LNCAP (cell line): ENCODE data around the gene SUB1.

Experiments
- TF ChIP-seq, protein P1 (sequence below): fragments of 450-650 bp; IDR thresholded peaks from 2 replicates; pipeline ENCODE4 v1.5.1; 2017; ENCODE audit warnings: mild to moderate bottlenecking

Gene SUB1

GRCh38 chr5:32545102-32545800, 40.1 kb upstream of the SUB1 start:
- TF ChIP-seq, protein P1, sequence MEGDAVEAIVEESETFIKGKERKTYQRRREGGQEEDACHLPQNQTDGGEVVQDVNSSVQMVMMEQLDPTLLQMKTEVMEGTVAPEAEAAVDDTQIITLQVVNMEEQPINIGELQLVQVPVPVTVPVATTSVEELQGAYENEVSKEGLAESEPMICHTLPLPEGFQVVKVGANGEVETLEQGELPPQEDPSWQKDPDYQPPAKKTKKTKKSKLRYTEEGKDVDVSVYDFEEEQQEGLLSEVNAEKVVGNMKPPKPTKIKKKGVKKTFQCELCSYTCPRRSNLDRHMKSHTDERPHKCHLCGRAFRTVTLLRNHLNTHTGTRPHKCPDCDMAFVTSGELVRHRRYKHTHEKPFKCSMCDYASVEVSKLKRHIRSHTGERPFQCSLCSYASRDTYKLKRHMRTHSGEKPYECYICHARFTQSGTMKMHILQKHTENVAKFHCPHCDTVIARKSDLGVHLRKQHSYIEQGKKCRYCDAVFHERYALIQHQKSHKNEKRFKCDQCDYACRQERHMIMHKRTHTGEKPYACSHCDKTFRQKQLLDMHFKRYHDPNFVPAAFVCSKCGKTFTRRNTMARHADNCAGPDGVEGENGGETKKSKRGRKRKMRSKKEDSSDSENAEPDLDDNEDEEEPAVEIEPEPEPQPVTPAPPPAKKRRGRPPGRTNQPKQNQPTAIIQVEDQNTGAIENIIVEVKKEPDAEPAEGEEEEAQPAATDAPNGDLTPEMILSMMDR, result no peak

GRCh38 chr5:32551194-32551593, 34.2 kb upstream of the SUB1 start:
- TF ChIP-seq, protein P1, result no peak

DNA sequence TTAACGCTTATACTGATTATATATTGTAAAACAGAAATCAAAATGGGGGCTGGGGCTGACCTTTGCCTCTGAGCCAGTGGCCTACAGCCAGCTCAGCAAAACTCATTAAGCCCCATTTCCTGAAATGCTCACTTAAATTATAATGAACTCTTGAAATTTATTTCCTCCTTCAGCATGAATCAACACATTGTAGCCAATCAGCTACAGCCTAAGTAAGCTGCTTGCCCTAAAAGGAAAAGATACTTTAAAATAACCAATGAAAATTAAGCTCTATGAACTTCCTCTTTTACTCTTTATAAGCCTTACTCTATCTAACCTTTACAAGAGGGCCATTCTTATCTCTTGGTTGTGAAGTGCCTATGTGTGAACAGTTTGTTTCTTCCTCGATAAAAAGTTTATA, 33.5 kb upstream of the SUB1 start:
- TF ChIP-seq, protein P1, result no peak

DNA sequence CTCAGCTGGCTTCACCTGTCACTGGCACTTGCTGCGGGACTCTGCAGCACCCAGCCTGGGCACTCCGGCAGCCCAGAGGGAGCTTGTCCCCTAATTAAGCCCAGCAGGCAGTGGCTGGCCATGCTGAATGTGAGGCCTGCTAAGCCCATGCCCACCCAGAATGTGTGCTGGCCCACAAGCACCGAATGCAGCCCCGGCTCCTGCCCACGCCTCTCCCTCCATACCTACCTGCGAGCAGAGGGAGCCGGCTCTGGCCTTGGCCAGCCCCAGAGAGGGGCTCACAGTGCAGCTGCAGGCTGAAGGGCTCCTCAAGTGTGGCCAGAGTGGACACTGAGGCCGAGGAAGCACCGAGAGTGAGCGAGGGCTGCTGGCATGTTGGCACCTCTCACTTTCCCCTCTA, 32.4 kb upstream of the SUB1 start:
- TF ChIP-seq, protein P1, result no peak

- TF ChIP-seq, protein P1, result no peak
These were observed 25.9 kb upstream of the SUB1 start for GRCh38 chr5:32559411-32559810.

DNA sequence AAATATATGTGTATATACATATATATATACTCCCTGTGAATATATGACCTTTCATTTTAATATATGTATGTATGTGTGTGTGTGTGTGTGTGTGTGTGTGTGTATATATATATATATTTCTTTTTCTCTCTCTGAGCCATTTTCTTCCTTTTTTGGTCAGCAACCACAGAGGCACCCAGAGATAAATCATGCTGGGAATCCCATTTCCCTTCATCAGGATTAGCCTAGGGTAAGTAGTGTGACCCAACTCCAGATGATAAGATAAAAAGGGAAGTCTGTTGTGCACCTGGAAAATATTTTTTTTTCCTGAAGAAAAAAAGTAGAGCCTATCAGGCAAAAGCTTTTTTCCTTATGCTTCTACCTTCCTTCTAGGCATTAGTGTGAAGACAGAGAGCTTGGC, 25.4 kb upstream of the SUB1 start:
- TF ChIP-seq, protein P1, result no peak

DNA sequence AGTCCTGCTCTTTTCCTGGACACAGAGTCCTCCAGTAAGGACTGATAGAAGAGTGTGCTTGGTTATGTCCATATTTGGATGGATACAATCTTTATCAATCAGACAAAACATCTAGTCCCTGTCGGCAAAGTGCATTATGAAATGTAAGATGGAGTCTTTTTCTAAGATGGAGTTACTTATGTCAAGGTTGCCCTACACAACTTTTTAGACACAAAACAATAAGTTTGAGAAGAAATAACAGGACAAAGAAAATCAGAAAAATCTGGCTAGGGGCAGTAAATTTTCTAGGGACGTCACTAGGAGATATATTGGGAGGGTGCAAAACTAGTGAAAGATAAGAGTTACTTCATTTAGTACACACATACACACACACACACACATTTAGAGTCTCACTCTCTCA, 23.3 kb upstream of the SUB1 start:
- TF ChIP-seq, protein P1, result no peak

GRCh38 chr5:32562843-32563242, 22.5 kb upstream of the SUB1 start:
- TF ChIP-seq, protein P1, result no peak
